Measurements from ENCODE around the gene OR2A5.

DNA sequence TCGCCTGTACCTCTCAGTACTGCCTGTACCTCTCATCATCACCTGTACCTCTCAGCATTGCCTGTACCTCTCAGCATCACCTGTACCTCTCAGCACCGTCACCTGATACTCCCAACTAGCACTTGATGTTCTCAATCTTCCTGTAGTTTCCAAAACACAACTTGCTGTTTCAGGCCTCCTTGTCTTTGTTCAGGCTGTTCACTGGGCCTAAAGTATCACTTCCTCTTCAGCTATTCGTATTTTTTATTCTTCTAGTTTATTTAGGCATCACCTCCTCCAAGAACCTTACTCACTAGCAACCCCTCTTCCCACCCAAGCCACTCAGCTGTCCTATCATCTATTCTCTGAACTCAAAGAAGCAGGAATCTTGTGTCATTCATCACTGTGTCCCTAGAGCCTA is 24.5 kb upstream of the OR2A5 start:
- TF ChIP-seq, protein P1, sequence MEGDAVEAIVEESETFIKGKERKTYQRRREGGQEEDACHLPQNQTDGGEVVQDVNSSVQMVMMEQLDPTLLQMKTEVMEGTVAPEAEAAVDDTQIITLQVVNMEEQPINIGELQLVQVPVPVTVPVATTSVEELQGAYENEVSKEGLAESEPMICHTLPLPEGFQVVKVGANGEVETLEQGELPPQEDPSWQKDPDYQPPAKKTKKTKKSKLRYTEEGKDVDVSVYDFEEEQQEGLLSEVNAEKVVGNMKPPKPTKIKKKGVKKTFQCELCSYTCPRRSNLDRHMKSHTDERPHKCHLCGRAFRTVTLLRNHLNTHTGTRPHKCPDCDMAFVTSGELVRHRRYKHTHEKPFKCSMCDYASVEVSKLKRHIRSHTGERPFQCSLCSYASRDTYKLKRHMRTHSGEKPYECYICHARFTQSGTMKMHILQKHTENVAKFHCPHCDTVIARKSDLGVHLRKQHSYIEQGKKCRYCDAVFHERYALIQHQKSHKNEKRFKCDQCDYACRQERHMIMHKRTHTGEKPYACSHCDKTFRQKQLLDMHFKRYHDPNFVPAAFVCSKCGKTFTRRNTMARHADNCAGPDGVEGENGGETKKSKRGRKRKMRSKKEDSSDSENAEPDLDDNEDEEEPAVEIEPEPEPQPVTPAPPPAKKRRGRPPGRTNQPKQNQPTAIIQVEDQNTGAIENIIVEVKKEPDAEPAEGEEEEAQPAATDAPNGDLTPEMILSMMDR (IDR thresholded peaks at IDR 0.05; ENCODE audit: low read depth, low read length, poor library complexity, severe bottlenecking), result no peak
- TF ChIP-seq EZH2phosphoT487 (IDR thresholded peaks at IDR 0.05; ENCODE audit: borderline replicate concordance, low read length), result no peak
